Activated naive CD8-positive, alpha-beta T cell treated with anti-CD3 and anti-CD28 coated beads, Interleukin-2, amount 10 ng/mL, durations not matched to agents 7 days and 5 days (primary cell): Measurements from ENCODE around the gene TMBIM6. TPM values are rescaled to one million over a fixed set of nuclear protein-coding genes. Genes with fewer than 3 reads are reported as not detected.
"Not testable (repeated sequence)": the region's sequence is repeated elsewhere in the genome, so short reads cannot be mapped to it uniquely, and the experiment has no call there.

Experiments
- ATAC-seq: fragments of 150-1000 bp; cut with Tn5 transposase; one replicate; pipeline ENCODE4 v1.10.0; 2021; ENCODE audit warnings: low read depth, moderate library complexity
- POLR2A ChIA-PET: fragments of 350-600 bp; sonication (Branson Sonifier 250); formaldehyde crosslinking; loops from one replicate; lab custom pipeline; 2021; ENCODE audit warnings: antibody characterized with exemption; lab: Charles Lee
- DNase-seq: peaks from one replicate; pipeline ENCODE4 v3.0.0; 2021
- H3K27ac Mint-ChIP-seq: one replicate; pipeline ENCODE4 v1.8.0; 2022; ENCODE audit warnings: mild to moderate bottlenecking, mixed read lengths
- H3K27me3 Mint-ChIP-seq: one replicate; pipeline ENCODE4 v1.8.0; 2022; ENCODE audit warnings: mild to moderate bottlenecking, moderate library complexity, mixed read lengths
- H3K36me3 Mint-ChIP-seq: one replicate; pipeline ENCODE4 v1.8.0; 2021; ENCODE audit warnings: mild to moderate bottlenecking, mixed read lengths
- H3K4me1 Mint-ChIP-seq: one replicate; pipeline ENCODE4 v1.8.0; 2021; ENCODE audit warnings: mixed read lengths
- H3K4me3 Mint-ChIP-seq: one replicate; pipeline ENCODE4 v1.8.0; 2022; ENCODE audit warnings: mild to moderate bottlenecking, moderate library complexity, mixed read lengths
- H3K9me3 Mint-ChIP-seq: one replicate; pipeline ENCODE4 v1.8.0; 2021; ENCODE audit warnings: mixed read lengths
- total RNA-seq, 2 experiments: library from RNA; stranded (reverse); gene quantifications; one replicate each; pipeline ENCODE4 v1.2.3, GENCODE V29; 2021

The TMBIM6 gene
- total RNA-seq, 2 experiments from 2014 or later = 426 to 431 TPM

DNA sequence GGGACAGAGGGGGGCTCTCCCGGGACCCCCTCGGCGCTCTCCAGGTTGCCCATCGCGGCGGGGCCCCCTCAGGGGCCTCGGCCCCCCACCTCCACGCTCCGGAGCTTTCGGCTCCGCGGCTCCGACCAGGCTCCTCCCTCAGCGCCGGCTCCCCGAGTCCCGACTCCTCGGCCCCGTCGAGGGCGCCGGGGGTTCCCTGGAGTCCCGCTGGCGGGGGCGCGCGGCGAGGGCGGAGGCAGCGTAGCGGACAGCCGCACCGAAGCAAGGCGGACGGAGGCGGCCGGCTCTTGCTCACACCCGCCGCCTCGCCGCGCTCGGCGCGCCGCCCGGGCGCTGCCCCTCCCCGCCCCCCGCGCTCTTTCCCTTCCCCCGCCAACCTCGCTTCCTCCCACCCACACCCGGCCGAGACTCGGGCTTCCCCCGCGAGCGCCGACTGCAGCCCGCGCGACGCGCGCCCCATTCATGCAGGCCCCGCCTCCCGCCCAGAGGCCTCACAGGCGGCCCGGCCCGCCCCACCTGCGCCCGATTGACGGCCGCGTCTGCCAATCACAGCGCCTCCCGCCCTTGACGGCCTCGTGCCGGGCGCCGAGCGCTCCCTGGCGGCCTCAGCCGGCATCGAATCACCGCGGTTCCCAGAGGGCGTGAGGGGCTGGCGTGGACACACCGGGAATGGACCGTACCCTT lies 34.1 kb upstream of the TMBIM6 start, which contains the start of gene FMNL3:
Gene FMNL3, minus strand, starts transcription at position 278 of the 684 bp plus-strand sequence. Its CDS starts 225 bp downstream, at position 53.
- H3K27ac Mint-ChIP-seq = peak within 1 kb of the TSS; percentile 91
- H3K4me3 Mint-ChIP-seq = peak within 1 kb of the TSS; percentile 97
- peaks cover 20% of the 10 kb centered on the region for H3K27me3 Mint-ChIP-seq
- peaks cover 3% of the 10 kb centered on the region for H3K36me3 Mint-ChIP-seq
- peaks cover 39% of the 10 kb centered on the region for H3K4me1 Mint-ChIP-seq
- peak; percentile 97 for ATAC-seq
- DNase-seq = peak; percentile 100
- POLR2A ChIA-PET = interaction anchor here (0.6 to 2.7 kb wide), 14 partner anchors 11 to 84 kb away, joined by 3 to 19 read pairs (median 5); partner anchors contain the start of gene PRPF40B
- no peaks in the 10 kb centered on the region for H3K9me3 Mint-ChIP-seq

DNA sequence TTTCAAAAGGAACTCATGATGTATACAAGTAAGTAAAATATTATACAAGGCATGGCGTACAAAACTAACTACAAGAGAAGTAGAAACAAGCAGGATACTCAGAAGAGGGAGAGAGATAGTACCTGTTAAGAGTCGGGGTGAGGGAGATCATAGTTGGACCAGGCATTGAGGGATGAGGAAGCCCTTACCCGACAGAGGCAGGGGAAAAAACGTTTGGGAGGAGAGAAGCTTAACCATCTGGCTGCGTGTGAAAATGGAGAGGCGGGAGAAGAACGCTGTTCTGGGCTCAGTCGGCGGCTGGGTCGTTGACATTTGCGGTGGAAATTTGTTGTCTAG lies 33.6 kb upstream of the TMBIM6 start:
- Mint-ChIP-seq H3K36me3 (peaks cover 1% of the 10 kb centered on the region), H3K9me3 (no peaks in the 10 kb centered on the region), H3K4me3 (peak overlapping the region; percentile 76), H3K4me1 (peaks cover 34% of the 10 kb centered on the region), H3K27ac (peak overlapping the region; percentile 83), H3K27me3 (peaks cover 25% of the 10 kb centered on the region)
- POLR2A ChIA-PET = interaction anchor here (2.1 kb wide), 1 partner anchor 74 kb away, joined by 5 read pairs; no protein-coding TSS in a partner anchor
- no peak for ATAC-seq
- DNase-seq = no peak

DNA sequence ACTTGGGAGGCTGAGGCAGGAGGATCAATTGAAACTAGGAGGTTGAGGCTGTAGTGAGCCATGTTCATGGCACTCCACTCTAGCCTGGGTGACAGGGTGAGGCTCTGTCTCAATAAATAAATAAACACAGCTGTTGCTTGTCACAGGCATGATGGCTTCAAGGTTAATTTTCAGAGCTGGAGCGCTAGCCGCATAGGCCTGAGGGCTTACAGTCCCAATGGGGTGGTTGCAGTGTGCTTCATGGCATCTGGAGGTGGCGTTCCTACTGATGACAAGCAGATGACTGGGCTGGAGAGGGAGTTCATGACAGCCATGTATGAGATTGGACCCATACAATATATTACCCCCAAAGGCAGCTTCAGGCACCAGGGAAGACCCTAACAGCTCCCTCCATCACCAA lies 32.5 kb upstream of the TMBIM6 start:
- Mint-ChIP-seq H3K4me1 (peaks cover 24% of the 10 kb centered on the region), H3K27me3 (peaks cover 26% of the 10 kb centered on the region), H3K27ac (no peak overlapping the region), H3K4me3 (no peak overlapping the region), H3K36me3 (peaks cover 1% of the 10 kb centered on the region), H3K9me3 (no peaks in the 10 kb centered on the region)
- DNase-seq (no peak), ATAC-seq (no peak)
- POLR2A ChIA-PET = no interaction called here

DNA sequence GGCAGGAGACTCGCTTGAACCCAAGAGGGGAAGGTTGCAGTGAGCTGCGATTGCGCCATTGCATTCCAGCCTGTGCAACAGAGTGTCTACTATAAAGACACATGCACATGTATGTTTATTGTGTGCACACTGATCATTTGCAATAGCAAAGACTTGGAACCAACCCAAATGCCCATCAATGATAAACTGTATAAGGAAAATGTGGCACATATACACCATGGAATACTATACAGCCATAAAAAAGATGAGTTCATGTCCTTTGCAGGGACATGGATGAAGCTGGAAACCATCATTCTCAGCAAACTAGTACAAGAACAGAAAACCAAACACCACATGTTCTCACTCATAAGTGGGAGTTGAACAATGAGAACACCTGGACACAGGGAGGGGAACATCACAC lies 27.4 kb upstream of the TMBIM6 start:
- H3K27ac Mint-ChIP-seq, DNase-seq, H3K4me1 Mint-ChIP-seq, POLR2A ChIA-PET, ATAC-seq, H3K4me3 Mint-ChIP-seq, H3K36me3 Mint-ChIP-seq, H3K9me3 Mint-ChIP-seq: not testable (repeated sequence)
- H3K27me3 Mint-ChIP-seq = peaks cover 40% of the 10 kb centered on the region

DNA sequence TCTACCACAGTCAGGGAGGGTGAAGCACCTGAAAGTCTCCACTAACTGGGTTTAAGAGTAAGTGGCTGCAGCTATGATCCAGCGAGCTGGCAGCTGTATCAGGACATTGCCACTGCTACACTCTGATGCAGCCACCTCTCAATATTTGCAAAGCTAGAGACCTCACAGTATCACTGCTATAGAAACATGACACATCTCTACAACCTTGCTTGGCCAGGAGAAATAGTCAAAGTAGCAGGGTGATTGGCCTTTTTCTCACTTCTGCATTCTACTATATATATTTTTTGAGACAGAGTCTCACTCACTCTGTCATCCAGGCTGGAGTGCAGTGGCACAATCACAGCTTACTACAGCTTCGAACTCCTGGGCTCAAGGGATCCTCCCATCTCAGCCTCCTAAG lies 24.8 kb upstream of the TMBIM6 start:
- POLR2A ChIA-PET = no interaction called here
- H3K36me3 Mint-ChIP-seq = no peaks in the 10 kb centered on the region
- no peak overlapping the region for H3K4me3 Mint-ChIP-seq
- ATAC-seq (no peak), DNase-seq (no peak)
- H3K9me3 Mint-ChIP-seq = no peaks in the 10 kb centered on the region
- H3K27ac Mint-ChIP-seq = no peak overlapping the region
- peaks cover 37% of the 10 kb centered on the region for H3K27me3 Mint-ChIP-seq
- H3K4me1 Mint-ChIP-seq = peaks cover 2% of the 10 kb centered on the region

DNA sequence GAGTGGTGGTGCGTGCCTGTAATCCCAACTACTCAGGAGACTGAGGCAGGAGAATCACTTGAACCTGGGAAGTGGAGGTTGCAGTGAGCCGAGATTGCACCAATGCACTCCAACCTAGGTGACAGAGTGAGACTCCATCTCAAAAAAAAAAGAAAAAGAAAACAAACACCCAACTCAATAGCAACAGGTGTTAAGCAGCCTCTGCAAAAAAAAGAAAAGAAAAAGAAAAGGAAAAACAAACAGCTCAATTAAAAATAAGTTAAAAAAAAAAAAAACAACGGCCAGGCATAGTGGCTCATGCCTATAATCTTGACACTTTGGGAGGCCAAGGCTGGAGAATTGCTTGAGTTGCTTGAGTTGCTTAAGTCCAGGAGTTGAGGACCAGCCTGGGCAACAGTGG lies 23.6 kb upstream of the TMBIM6 start:
- ATAC-seq, H3K4me1 Mint-ChIP-seq, DNase-seq, H3K36me3 Mint-ChIP-seq, H3K27ac Mint-ChIP-seq, H3K9me3 Mint-ChIP-seq, H3K4me3 Mint-ChIP-seq: not testable (repeated sequence)
- H3K27me3 Mint-ChIP-seq = peaks cover 26% of the 10 kb centered on the region
- POLR2A ChIA-PET = interaction anchor here (1.2 kb wide), 1 partner anchor 11 kb away, joined by 3 read pairs; the partner anchor contains the start of gene FMNL3

GRCh38 chr12:49720214-49720613 lies 21.1 kb upstream of the TMBIM6 start:
- H3K36me3 Mint-ChIP-seq = no peaks in the 10 kb centered on the region
- no peak overlapping the region for H3K27ac Mint-ChIP-seq
- DNase-seq = no peak
- ATAC-seq = no peak
- POLR2A ChIA-PET = no interaction called here
- no peak overlapping the region for H3K4me3 Mint-ChIP-seq
- H3K9me3 Mint-ChIP-seq = no peaks in the 10 kb centered on the region
- peaks cover 2% of the 10 kb centered on the region for H3K4me1 Mint-ChIP-seq
- peaks cover 31% of the 10 kb centered on the region for H3K27me3 Mint-ChIP-seq

GRCh38 chr12:49721355-49721754 lies 20.0 kb upstream of the TMBIM6 start:
- H3K27ac Mint-ChIP-seq, H3K4me3 Mint-ChIP-seq, H3K36me3 Mint-ChIP-seq, DNase-seq, POLR2A ChIA-PET, ATAC-seq, H3K9me3 Mint-ChIP-seq, H3K4me1 Mint-ChIP-seq: not testable (repeated sequence)
- H3K27me3 Mint-ChIP-seq = peaks cover 30% of the 10 kb centered on the region

GRCh38 chr12:49728446-49728845 lies 12.9 kb upstream of the TMBIM6 start:
- Mint-ChIP-seq H3K4me1 (no peaks in the 10 kb centered on the region), H3K27me3 (peaks cover 18% of the 10 kb centered on the region), H3K27ac (no peak overlapping the region), H3K4me3 (no peak overlapping the region), H3K36me3 (no peaks in the 10 kb centered on the region), H3K9me3 (peaks cover 1% of the 10 kb centered on the region)
- DNase-seq = no peak
- no peak for ATAC-seq
- POLR2A ChIA-PET = no interaction called here

- peaks cover 13% of the 10 kb centered on the region for H3K27me3 Mint-ChIP-seq
- H3K9me3 Mint-ChIP-seq = peaks cover 3% of the 10 kb centered on the region
- DNase-seq = no peak
- peaks cover 2% of the 10 kb centered on the region for H3K36me3 Mint-ChIP-seq
- H3K4me3 Mint-ChIP-seq = no peak overlapping the region
- H3K27ac Mint-ChIP-seq = no peak overlapping the region
- no peak for ATAC-seq
- H3K4me1 Mint-ChIP-seq = peaks cover 3% of the 10 kb centered on the region
- POLR2A ChIA-PET = no interaction called here
Observed at GRCh38 chr12:49730050-49730449, 11.3 kb upstream of the TMBIM6 start.

GRCh38 chr12:49730568-49731101 lies 10.7 kb upstream of the TMBIM6 start:
- POLR2A ChIA-PET = no interaction called here
- Mint-ChIP-seq H3K27me3 (peaks cover 11% of the 10 kb centered on the region), H3K4me3 (no peak overlapping the region), H3K9me3 (peaks cover 6% of the 10 kb centered on the region), H3K27ac (no peak overlapping the region), H3K4me1 (peaks cover 3% of the 10 kb centered on the region), H3K36me3 (peaks cover 2% of the 10 kb centered on the region)
- no peak for DNase-seq
- ATAC-seq = no peak

- Mint-ChIP-seq H3K4me1 (peaks cover 3% of the 10 kb centered on the region), H3K27me3 (peaks cover 4% of the 10 kb centered on the region), H3K9me3 (peaks cover 4% of the 10 kb centered on the region), H3K36me3 (peaks cover 2% of the 10 kb centered on the region), H3K4me3 (no peak overlapping the region), H3K27ac (no peak overlapping the region)
- POLR2A ChIA-PET = interaction anchor here (0.6 kb wide), 1 partner anchor 18 kb away, joined by 4 read pairs; no protein-coding TSS in a partner anchor
- ATAC-seq (no peak), DNase-seq (no peak)
Observed at GRCh38 chr12:49733219-49734017, 7.9 kb upstream of the TMBIM6 start.

DNA sequence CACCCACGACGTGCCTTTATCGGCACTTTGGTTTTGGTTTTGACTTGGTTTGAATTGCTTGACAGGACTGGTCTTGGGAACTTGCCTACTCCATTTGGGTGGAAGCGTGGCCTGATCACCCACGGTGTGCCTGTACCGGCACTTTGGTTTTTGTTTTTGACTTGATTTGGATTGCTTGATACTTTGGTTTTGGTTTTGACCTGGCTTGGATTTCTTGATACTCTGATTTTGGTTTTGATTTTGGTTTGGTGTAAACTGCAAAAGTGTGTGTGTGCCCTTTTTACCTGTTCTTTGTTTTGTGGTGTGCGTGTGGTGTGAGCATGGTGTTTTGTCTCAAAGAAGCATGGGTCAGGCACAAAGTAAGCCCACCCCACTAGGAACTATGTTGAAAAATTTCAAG lies 6.5 kb upstream of the TMBIM6 start:
- H3K4me3 Mint-ChIP-seq, H3K36me3 Mint-ChIP-seq: not testable (repeated sequence)

More for the DNA sequence above, 6.5 kb upstream of the TMBIM6 start:
- ATAC-seq, DNase-seq, POLR2A ChIA-PET, H3K9me3 Mint-ChIP-seq, H3K4me1 Mint-ChIP-seq, H3K27ac Mint-ChIP-seq, H3K27me3 Mint-ChIP-seq: not testable (repeated sequence)
